H9 (cell line): ENCODE results near the gene ANGPT4. TPM values are rescaled to one million over a fixed set of nuclear protein-coding genes. Genes with fewer than 3 reads are reported as not detected.

ENCODE experiments used
- DNase-seq: peaks from one replicate; pipeline ENCODE4 v3.0.0-alpha.2; 2017
- H2AFZ ChIP-seq: one replicate; pipeline ENCODE4 v1.6.1; 2013; ENCODE audit warnings: mild to moderate bottlenecking, low read length, control low read depth, moderate library complexity
- H2AK5ac ChIP-seq: 2 replicates; pipeline ENCODE4 v1.6.1; 2013; ENCODE audit warnings: low read length, control low read depth, mixed read lengths; ENCODE audit not compliant: insufficient read length
- H2BK120ac ChIP-seq: one replicate; pipeline ENCODE4 v1.6.1; 2013; ENCODE audit warnings: low read depth, mild to moderate bottlenecking, low read length, control low read depth, inconsistent platforms; ENCODE audit not compliant: poor library complexity, severe bottlenecking
- H2BK12ac ChIP-seq: 2 replicates; pipeline ENCODE4 v1.6.1; 2013; ENCODE audit warnings: low read length, control low read depth, mixed read lengths, low read depth; ENCODE audit not compliant: insufficient read length
- H2BK15ac ChIP-seq: 2 replicates; pipeline ENCODE4 v1.6.1; 2013; ENCODE audit warnings: low read depth, low read length, control low read depth
- H2BK20ac ChIP-seq: one replicate; pipeline ENCODE4 v1.6.1; 2013; ENCODE audit warnings: low read depth, mild to moderate bottlenecking, low read length, control low read depth, inconsistent platforms; ENCODE audit not compliant: poor library complexity, severe bottlenecking
- H2BK5ac ChIP-seq: 2 replicates; pipeline ENCODE4 v1.6.1; 2013; ENCODE audit warnings: low read length, control low read depth, mixed read lengths; ENCODE audit not compliant: insufficient read length
- H3K14ac ChIP-seq: 2 replicates; pipeline ENCODE4 v1.6.1; 2013; ENCODE audit warnings: low read length, control low read depth; ENCODE audit not compliant: insufficient read depth
- H3K18ac ChIP-seq: 2 replicates; pipeline ENCODE4 v1.6.1; 2013; ENCODE audit warnings: low read depth, mild to moderate bottlenecking, mixed read lengths, low read length, control low read depth; ENCODE audit not compliant: insufficient read length
- H3K23ac ChIP-seq: 2 replicates; pipeline ENCODE4 v1.6.1; 2013; ENCODE audit warnings: low read length, control low read depth, mixed read lengths, low read depth; ENCODE audit not compliant: insufficient read length
- H3K23me2 ChIP-seq: 2 replicates; pipeline ENCODE4 v1.6.1; 2013; ENCODE audit warnings: low read depth, mild to moderate bottlenecking, mixed read lengths, low read length, control low read depth; ENCODE audit not compliant: insufficient read length, poor library complexity, severe bottlenecking
- H3K27ac ChIP-seq: 2 replicates; pipeline ENCODE4 v1.5.1; 2013; ENCODE audit warnings: low read length, control low read depth, mixed read lengths, low read depth; ENCODE audit not compliant: insufficient read length
- H3K27me3 ChIP-seq: 2 replicates; pipeline ENCODE4 v1.6.1; 2013; ENCODE audit warnings: low read length, control low read depth, inconsistent platforms; ENCODE audit not compliant: insufficient read depth
- H3K4ac ChIP-seq: 2 replicates; pipeline ENCODE4 v1.6.1; 2013; ENCODE audit warnings: low read depth, mild to moderate bottlenecking, control low read depth, inconsistent platforms, low read length, moderate library complexity
- H3K4me1 ChIP-seq: 2 replicates; pipeline ENCODE4 v1.6.1; 2013; ENCODE audit warnings: low read length, control low read depth, inconsistent platforms; ENCODE audit not compliant: insufficient read depth
- H3K4me2 ChIP-seq: 2 replicates; pipeline ENCODE4 v1.6.1; 2013; ENCODE audit warnings: low read length, control low read depth, mixed read lengths; ENCODE audit not compliant: insufficient read length, insufficient read depth
- H3K56ac ChIP-seq: 2 replicates; pipeline ENCODE4 v1.6.1; 2013; ENCODE audit warnings: low read depth, mild to moderate bottlenecking, mixed read lengths, low read length, control low read depth; ENCODE audit not compliant: insufficient read length
- H3K79me1 ChIP-seq: 2 replicates; pipeline ENCODE4 v1.6.1; 2013; ENCODE audit warnings: low read depth, mild to moderate bottlenecking, moderate library complexity, low read length, control low read depth, inconsistent platforms; ENCODE audit not compliant: insufficient read depth, poor library complexity, severe bottlenecking
- H3K79me2 ChIP-seq: 2 replicates; pipeline ENCODE4 v1.6.1; 2013; ENCODE audit warnings: low read length, control low read depth, inconsistent platforms; ENCODE audit not compliant: insufficient read depth
- H3K9ac ChIP-seq: 2 replicates; pipeline ENCODE4 v1.6.1; 2013; ENCODE audit warnings: low read length, control low read depth, mixed read lengths; ENCODE audit not compliant: insufficient read length; ENCODE audit errors: extremely low read depth
- H3K9me3 ChIP-seq: one replicate; pipeline ENCODE4 v1.6.1; 2013; ENCODE audit warnings: low read depth, low read length, inconsistent platforms; ENCODE audit not compliant: control insufficient read depth
- H3T11ph ChIP-seq: one replicate; pipeline ENCODE4 v1.6.1; 2013; ENCODE audit warnings: mild to moderate bottlenecking, low read length, control low read depth, inconsistent platforms
- H4K20me1 ChIP-seq: one replicate; pipeline ENCODE4 v1.6.1; 2013; ENCODE audit not compliant: control insufficient read depth, insufficient read length, insufficient read depth
- H4K5ac ChIP-seq: 2 replicates; pipeline ENCODE4 v1.6.1; 2013; ENCODE audit warnings: low read depth, mild to moderate bottlenecking, mixed read lengths, low read length, control low read depth; ENCODE audit not compliant: insufficient read length
- H4K8ac ChIP-seq: replicated peaks from 2 replicates; pipeline ENCODE4 v1.6.1; 2013; ENCODE audit warnings: low read length, control low read depth, mixed read lengths, low read depth; ENCODE audit not compliant: insufficient read length
- H4K91ac ChIP-seq: 2 replicates; pipeline ENCODE4 v1.6.1; 2013; ENCODE audit warnings: low read depth, mild to moderate bottlenecking, moderate library complexity, mixed read lengths, low read length, control low read depth; ENCODE audit not compliant: insufficient read length
- H3K27ac Mint-ChIP-seq, 3 experiments: 2 replicates in 2 of 3; 3 replicates in 1 of 3; pipeline ENCODE4 v1.8.0; 2020 to 2021; ENCODE audit warnings: mixed read lengths in 3 of 3, mild to moderate bottlenecking in 1 of 3, moderate library complexity in 1 of 3
- H3K27me3 Mint-ChIP-seq: 2 replicates; pipeline ENCODE4 v1.8.0; 2021; ENCODE audit warnings: low read depth, mild to moderate bottlenecking, moderate library complexity, mixed read lengths
- H3K36me3 Mint-ChIP-seq, 3 experiments: 2 replicates in 2 of 3; 3 replicates in 1 of 3; pipeline ENCODE4 v1.8.0; 2020 to 2021; ENCODE audit warnings: low read depth in 3 of 3, mixed read lengths in 3 of 3; ENCODE audit not compliant: insufficient read depth in 1 of 3
- H3K4me1 Mint-ChIP-seq, 2 experiments: 2 replicates each; pipeline ENCODE4 v1.8.0; 2020; ENCODE audit warnings: mixed read lengths in 2 of 2
- H3K4me3 Mint-ChIP-seq, 2 experiments: 2 replicates in 1 of 2; 3 replicates in 1 of 2; pipeline ENCODE4 v1.8.0; 2020 to 2021; ENCODE audit warnings: mild to moderate bottlenecking in 2 of 2, mixed read lengths in 2 of 2, moderate library complexity in 1 of 2
- H3K9me3 Mint-ChIP-seq, 2 experiments: 2 replicates in 1 of 2; 3 replicates in 1 of 2; pipeline ENCODE4 v1.8.0; 2020; ENCODE audit warnings: mild to moderate bottlenecking in 2 of 2, mixed read lengths in 2 of 2, moderate library complexity in 1 of 2
- WGBS: extraction: QIAGEN DNeasy Blood & Tissue Kit; methylation state at CpG from one replicate; pipeline ENCODE4 v1.1.7; 2013; ENCODE audit warnings: missing lambda C conversion rate, low lambda C conversion rate, mixed read lengths; ENCODE audit not compliant: insufficient read length; ENCODE audit errors: extremely low coverage; 5-methylcytosine and 5-hydroxymethylcytosine counted together
- total RNA-seq: library from RNA; stranded (reverse); gene quantifications from 2 replicates; pipeline ENCODE4 v1.2.1, GENCODE V29; 2021
- TF ChIP-seq, protein P1 (sequence below): fragments of 200-600 bp; sonication (generic); conservative IDR thresholded peaks from 3 replicates; pipeline ENCODE4 v1.8.0; 2021; ENCODE audit warnings: antibody characterized with exemption, mild to moderate bottlenecking

ANGPT4 gene
- total RNA-seq, 1 experiment from 2014 or later = 0.11 TPM

DNA sequence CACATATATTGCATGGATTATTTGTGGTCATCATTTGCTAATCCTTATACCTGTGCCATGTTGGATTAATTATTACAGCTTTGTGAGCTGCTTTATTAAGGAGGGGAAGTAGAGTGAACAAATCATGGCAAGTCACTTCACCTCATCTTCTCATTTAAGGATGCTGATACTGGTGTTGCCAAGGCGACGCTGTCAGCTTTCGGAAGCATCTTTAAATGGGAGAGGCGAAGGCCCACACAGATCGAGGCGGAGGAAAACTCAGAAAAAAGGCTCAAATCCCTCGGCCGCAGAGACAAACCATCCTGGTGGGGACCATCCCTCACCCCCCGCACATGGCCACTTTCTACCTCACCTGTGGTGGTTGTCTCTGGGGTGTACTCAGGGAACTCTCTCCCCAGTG lies 47.9 kb downstream of the ANGPT4 start:
- H3K4me3 Mint-ChIP-seq = no peak overlapping the region
- no peak overlapping the region for H2BK20ac ChIP-seq
- H3K23ac ChIP-seq = no peak overlapping the region
- no peaks in the 10 kb centered on the region for H3K79me2 ChIP-seq
- H3T11ph ChIP-seq = no peak overlapping the region
- no peak overlapping the region for H4K91ac ChIP-seq
- H3K27me3 Mint-ChIP-seq = peaks cover 31% of the 10 kb centered on the region
- no peaks in the 10 kb centered on the region for H3K9me3 Mint-ChIP-seq
- no peak overlapping the region for H2AFZ ChIP-seq
- no peak overlapping the region for H3K4ac ChIP-seq
- no peak overlapping the region for H3K9ac ChIP-seq
- no peaks in the 10 kb centered on the region for H3K79me1 ChIP-seq
- no peak overlapping the region for H3K56ac ChIP-seq
- H3K36me3 Mint-ChIP-seq = no peaks in the 10 kb centered on the region
- no peaks in the 10 kb centered on the region for H4K20me1 ChIP-seq
- H3K18ac ChIP-seq = no peak overlapping the region
- no peak overlapping the region for H2BK12ac ChIP-seq
- peaks cover 2 to 15% of the 10 kb centered on the region in 2 experiments for H3K4me1 Mint-ChIP-seq
- no peak overlapping the region for H2BK5ac ChIP-seq
- no peak for DNase-seq
- no peak overlapping the region for H2AK5ac ChIP-seq
- no peaks in the 10 kb centered on the region for H3K23me2 ChIP-seq
- H4K5ac ChIP-seq = no peak overlapping the region
- H4K8ac ChIP-seq = no peak overlapping the region
- no peak overlapping the region for H2BK15ac ChIP-seq
- H3K9me3 ChIP-seq = no peaks in the 10 kb centered on the region
- no peak overlapping the region for H3K14ac ChIP-seq
- H3K4me1 ChIP-seq = no peaks in the 10 kb centered on the region
- WGBS = no CpG with 5 or more reads among the region's 9 CpGs
- H3K27ac Mint-ChIP-seq = no peak overlapping the region
- TF ChIP-seq, protein P1, sequence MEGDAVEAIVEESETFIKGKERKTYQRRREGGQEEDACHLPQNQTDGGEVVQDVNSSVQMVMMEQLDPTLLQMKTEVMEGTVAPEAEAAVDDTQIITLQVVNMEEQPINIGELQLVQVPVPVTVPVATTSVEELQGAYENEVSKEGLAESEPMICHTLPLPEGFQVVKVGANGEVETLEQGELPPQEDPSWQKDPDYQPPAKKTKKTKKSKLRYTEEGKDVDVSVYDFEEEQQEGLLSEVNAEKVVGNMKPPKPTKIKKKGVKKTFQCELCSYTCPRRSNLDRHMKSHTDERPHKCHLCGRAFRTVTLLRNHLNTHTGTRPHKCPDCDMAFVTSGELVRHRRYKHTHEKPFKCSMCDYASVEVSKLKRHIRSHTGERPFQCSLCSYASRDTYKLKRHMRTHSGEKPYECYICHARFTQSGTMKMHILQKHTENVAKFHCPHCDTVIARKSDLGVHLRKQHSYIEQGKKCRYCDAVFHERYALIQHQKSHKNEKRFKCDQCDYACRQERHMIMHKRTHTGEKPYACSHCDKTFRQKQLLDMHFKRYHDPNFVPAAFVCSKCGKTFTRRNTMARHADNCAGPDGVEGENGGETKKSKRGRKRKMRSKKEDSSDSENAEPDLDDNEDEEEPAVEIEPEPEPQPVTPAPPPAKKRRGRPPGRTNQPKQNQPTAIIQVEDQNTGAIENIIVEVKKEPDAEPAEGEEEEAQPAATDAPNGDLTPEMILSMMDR = no peak
- H3K27ac ChIP-seq = no peak overlapping the region
- no peak overlapping the region for H3K4me2 ChIP-seq
- no peak overlapping the region for H2BK120ac ChIP-seq
- H3K27me3 ChIP-seq = no peaks in the 10 kb centered on the region
